IMR-90 (cell line): ENCODE measurements around the gene PPP1R13B. TPM values are rescaled to one million over a fixed set of nuclear protein-coding genes. Genes with fewer than 3 reads are reported as not detected.
A peak's percentile ranks its signal among the peaks of the same experiment; 100 is the strongest.

Experiments
- ATAC-seq: fragments of 200-7000 bp; cut with Tn5 transposase; 2 replicates; pipeline ENCODE4 v1.9.1; 2020; ENCODE audit warnings: low read depth, mild to moderate bottlenecking, moderate library complexity
- BruUV-seq: library from RNA; stranded (reverse); fragments of 400-500 nt; replicated peaks from 2 replicates; lab custom pipeline; 2021; lab: Mats Ljungman, UMichigan
- CTCF ChIA-PET: fragments of 300-600 bp; formaldehyde crosslinking; extraction: SDS; loops from one replicate; lab custom pipeline; 2021; ENCODE audit warnings: antibody characterized with exemption; lab: Yijun Ruan, JAX
- POLR2A ChIA-PET: fragments of 300-600 bp; sonication (Branson Sonifier 250); formaldehyde crosslinking; loops from one replicate; lab custom pipeline; 2022; ENCODE audit warnings: antibody characterized with exemption; ENCODE audit not compliant: unreplicated experiment; lab: Charles Lee
- DNase-seq: peaks from one replicate; pipeline ENCODE4 v3.0.0; 2013
- H2AFZ ChIP-seq: replicated peaks from 2 replicates; pipeline ENCODE3; 2013; ENCODE audit warnings: low read length, mild to moderate bottlenecking; ENCODE audit not compliant: poor library complexity
- H2AK5ac ChIP-seq: 2 replicates; pipeline ENCODE4 v1.6.1; 2013; ENCODE audit warnings: low read depth, low read length, inconsistent platforms
- H2AK9ac ChIP-seq: replicated peaks from 2 replicates; pipeline ENCODE3; 2013; ENCODE audit warnings: mild to moderate bottlenecking, low read depth, low read length, moderate library complexity; ENCODE audit not compliant: poor library complexity
- H2BK120ac ChIP-seq: 2 replicates; pipeline ENCODE4 v1.6.1; 2013; ENCODE audit warnings: low read depth, low read length, inconsistent platforms
- H2BK15ac ChIP-seq: 3 replicates; pipeline ENCODE4 v1.6.1; 2013; ENCODE audit warnings: low read depth, low read length, inconsistent platforms
- H2BK20ac ChIP-seq: 2 replicates; pipeline ENCODE4 v1.6.1; 2013; ENCODE audit warnings: low read depth, mild to moderate bottlenecking, inconsistent platforms, low read length, moderate library complexity
- H2BK5ac ChIP-seq: 2 replicates; pipeline ENCODE4 v1.6.1; 2013; ENCODE audit warnings: mild to moderate bottlenecking, low read depth, low read length, inconsistent platforms; ENCODE audit not compliant: poor library complexity, severe bottlenecking
- H3K14ac ChIP-seq: replicated peaks from 2 replicates; pipeline ENCODE4 v1.6.1; 2013; ENCODE audit warnings: low read depth, low read length, inconsistent platforms
- H3K18ac ChIP-seq: 2 replicates; pipeline ENCODE4 v1.6.1; 2013; ENCODE audit warnings: low read depth, low read length, control low read depth
- H3K23ac ChIP-seq: 2 replicates; pipeline ENCODE4 v1.6.1; 2013; ENCODE audit warnings: low read depth, low read length, inconsistent platforms
- H3K27ac ChIP-seq: 2 replicates; pipeline ENCODE4 v1.5.1; 2013; ENCODE audit warnings: mild to moderate bottlenecking, control low read depth, low read length; ENCODE audit not compliant: insufficient read depth
- H3K27me3 ChIP-seq: 2 replicates; pipeline ENCODE4 v1.6.1; 2013; ENCODE audit warnings: low read length; ENCODE audit not compliant: control insufficient read depth, insufficient read depth
- H3K36me3 ChIP-seq: 2 replicates; pipeline ENCODE4 v1.6.1; 2013; ENCODE audit warnings: low read length, mixed read lengths; ENCODE audit not compliant: control insufficient read depth, insufficient read depth
- H3K4ac ChIP-seq: 2 replicates; pipeline ENCODE4 v1.6.1; 2013; ENCODE audit warnings: low read depth, low read length, inconsistent platforms
- H3K4me1 ChIP-seq: 2 replicates; pipeline ENCODE4 v1.6.1; 2013; ENCODE audit warnings: low read length, mixed read lengths; ENCODE audit not compliant: control insufficient read depth, insufficient read depth
- H3K4me2 ChIP-seq: 2 replicates; pipeline ENCODE4 v1.6.1; 2013; ENCODE audit warnings: low read depth, mild to moderate bottlenecking, control low read depth, low read length, moderate library complexity
- H3K4me3 ChIP-seq: 2 replicates; pipeline ENCODE4 v1.5.1; 2013; ENCODE audit warnings: low read depth, mild to moderate bottlenecking, control low read depth, low read length, moderate library complexity; ENCODE audit not compliant: insufficient read depth
- H3K56ac ChIP-seq: 2 replicates; pipeline ENCODE4 v1.6.1; 2013; ENCODE audit warnings: low read length, inconsistent platforms; ENCODE audit not compliant: insufficient read depth; ENCODE audit errors: extremely low read depth
- H3K79me1 ChIP-seq, 2 experiments: 2 replicates each; pipeline ENCODE4 v1.6.1; 2013; ENCODE audit warnings: low read length in 2 of 2, inconsistent platforms in 1 of 2, low read depth in 1 of 2
- H3K9ac ChIP-seq: 2 replicates; pipeline ENCODE4 v1.6.1; 2013; ENCODE audit warnings: low read depth, low read length, control low read depth
- H3K9me1 ChIP-seq: 2 replicates; pipeline ENCODE4 v1.6.1; 2013; ENCODE audit warnings: low read length, inconsistent platforms; ENCODE audit not compliant: insufficient read depth
- H3K9me3 ChIP-seq: 2 replicates; pipeline ENCODE4 v1.6.1; 2013; ENCODE audit warnings: low read length; ENCODE audit not compliant: control insufficient read depth, insufficient read depth
- H4K20me1 ChIP-seq: 2 replicates; pipeline ENCODE4 v1.6.1; 2013; ENCODE audit warnings: low read length, inconsistent platforms; ENCODE audit not compliant: insufficient read depth
- H4K5ac ChIP-seq: 2 replicates; pipeline ENCODE4 v1.6.1; 2013; ENCODE audit warnings: mild to moderate bottlenecking, low read depth, low read length, control low read depth
- H4K8ac ChIP-seq, 2 experiments: 2 replicates each; pipeline ENCODE4 v1.6.1; 2013; ENCODE audit warnings: low read depth in 2 of 2, low read length in 2 of 2, control low read depth in 1 of 2, inconsistent platforms in 1 of 2
- H4K91ac ChIP-seq: 2 replicates; pipeline ENCODE4 v1.6.1; 2013; ENCODE audit warnings: low read depth, low read length, inconsistent platforms; ENCODE audit not compliant: insufficient read depth
- FOS ChIP-seq: fragments of 150-350 bp; IDR thresholded peaks from 2 replicates; pipeline ENCODE4 v1.6.1; 2016; ENCODE audit warnings: low read depth, low read length
- POLR2A ChIP-seq: IDR thresholded peaks from 2 replicates; pipeline ENCODE4 v1.6.1; 2012; ENCODE audit warnings: mild to moderate bottlenecking, low read depth, low read length
- SMC3 ChIP-seq: fragments of 150-350 bp; IDR thresholded peaks from 2 replicates; pipeline ENCODE4 v1.6.1; 2016; ENCODE audit warnings: low read depth, mild to moderate bottlenecking, antibody characterized with exemption, low read length, moderate library complexity
- WGBS, 2 experiments: methylation state at CpG; one replicate each; pipeline versions ENCODE4 v1.1.5 to v1.1.7; 2013; ENCODE audit warnings: missing lambda C conversion rate in 2 of 2; ENCODE audit not compliant: insufficient read length in 1 of 2; ENCODE audit errors: extremely low coverage in 2 of 2; 5-methylcytosine and 5-hydroxymethylcytosine counted together
- dilution Hi-C: fragments of 300-500 bp; cut with HindIII; formaldehyde crosslinking; loops from one replicate; pipeline ENCODE4 v1.14.3; 2018; ENCODE audit warnings: low sequenced_read_pairs; ENCODE audit not compliant: unreplicated experiment
- in situ Hi-C: fragments of 300-500 bp; cut with MboI; formaldehyde crosslinking; loops from 3 replicates; pipeline ENCODE4 v1.14.3; 2019; ENCODE audit warnings: low sequenced_read_pairs, inconsistent platforms, mixed read lengths
- intact Hi-C: fragments of 100-400 bp; cut with micrococcal nuclease; formaldehyde crosslinking; loops from 2 replicates; pipeline ENCODE4 v1.10.0; 2022
- polyA plus RNA-seq, 3 experiments: library from polyadenylated mRNA; depleted of rRNA; stranded (reverse); fragments of >200 nt; gene quantifications; 2 replicates each; pipeline ENCODE4 v1.2.3, GENCODE V29; 2012; ENCODE audit warnings: low replicate concordance in 1 of 3
- total RNA-seq: library from RNA; depleted of rRNA; stranded (reverse); fragments of >200 nt; gene quantifications from 2 replicates; pipeline ENCODE4 v1.2.3, GENCODE V29; 2012

Gene PPP1R13B
- total and polyA plus RNA-seq, 2 of the 4 experiments (the other 2 are of a cell fraction), result 1.6 to 2.8 TPM

GRCh38 chr14:103836976-103837725 is 10.2 kb downstream of the PPP1R13B start:
- TF ChIP-seq POLR2A (no peak), FOS (no peak), SMC3 (no peak)
- Histone ChIP-seq H4K8ac (no peak overlapping the region), H3K56ac (no peak overlapping the region), H2BK15ac (no peak overlapping the region), H3K4me3 (no peak overlapping the region), H3K4ac (no peak overlapping the region), H3K27me3 (no peaks in the 10 kb centered on the region), H3K4me1 (no peaks in the 10 kb centered on the region), H2AK5ac (no peak overlapping the region), H3K23ac (no peak overlapping the region; the same call in 1 of the 2 replicates), H3K4me2 (no peak overlapping the region), H4K5ac (no peak overlapping the region), H3K79me1 (no peaks in the 10 kb centered on the region; a peak in 1 of 4 replicates), H3K9me3 (no peaks in the 10 kb centered on the region), H2AFZ (no peak overlapping the region), H3K14ac (no peak overlapping the region), H2BK20ac (no peak overlapping the region), H3K36me3 (no peaks in the 10 kb centered on the region), H4K20me1 (no peaks in the 10 kb centered on the region), H4K91ac (no peak overlapping the region), H2BK120ac (no peak overlapping the region), H2AK9ac (peak overlapping the region; percentile 50), H3K9me1 (no peaks in the 10 kb centered on the region), H2BK5ac (no peak overlapping the region), H3K18ac (no peak overlapping the region), H3K27ac (no peak overlapping the region), H3K9ac (no peak overlapping the region)
- 49% methylated on average over 4 of the region's 6 CpGs; no CpG with 5 or more reads in 1 of the 2 experiments for WGBS, 2 experiments
- dilution Hi-C loops, result no loop called here
- ChIA-PET POLR2A (no interaction called here), CTCF (no interaction called here)
- ATAC-seq, result no peak
- in situ Hi-C loops, result no loop called here
- intact Hi-C loops, result no loop called here
- DNase-seq, result no peak
- no TSS peak for BruUV-seq
